ENCODE measurements around the gene BNIP2. TPM values are rescaled to one million over a fixed set of nuclear protein-coding genes. Genes with fewer than 3 reads are reported as not detected.

BNIP2 gene
- total and polyA plus RNA-seq, 2 of the 13 experiments (the other 11 are each of a cell fraction or from before 2014, with no cell fraction given) = 17.4 to 57.6 TPM

DNA sequence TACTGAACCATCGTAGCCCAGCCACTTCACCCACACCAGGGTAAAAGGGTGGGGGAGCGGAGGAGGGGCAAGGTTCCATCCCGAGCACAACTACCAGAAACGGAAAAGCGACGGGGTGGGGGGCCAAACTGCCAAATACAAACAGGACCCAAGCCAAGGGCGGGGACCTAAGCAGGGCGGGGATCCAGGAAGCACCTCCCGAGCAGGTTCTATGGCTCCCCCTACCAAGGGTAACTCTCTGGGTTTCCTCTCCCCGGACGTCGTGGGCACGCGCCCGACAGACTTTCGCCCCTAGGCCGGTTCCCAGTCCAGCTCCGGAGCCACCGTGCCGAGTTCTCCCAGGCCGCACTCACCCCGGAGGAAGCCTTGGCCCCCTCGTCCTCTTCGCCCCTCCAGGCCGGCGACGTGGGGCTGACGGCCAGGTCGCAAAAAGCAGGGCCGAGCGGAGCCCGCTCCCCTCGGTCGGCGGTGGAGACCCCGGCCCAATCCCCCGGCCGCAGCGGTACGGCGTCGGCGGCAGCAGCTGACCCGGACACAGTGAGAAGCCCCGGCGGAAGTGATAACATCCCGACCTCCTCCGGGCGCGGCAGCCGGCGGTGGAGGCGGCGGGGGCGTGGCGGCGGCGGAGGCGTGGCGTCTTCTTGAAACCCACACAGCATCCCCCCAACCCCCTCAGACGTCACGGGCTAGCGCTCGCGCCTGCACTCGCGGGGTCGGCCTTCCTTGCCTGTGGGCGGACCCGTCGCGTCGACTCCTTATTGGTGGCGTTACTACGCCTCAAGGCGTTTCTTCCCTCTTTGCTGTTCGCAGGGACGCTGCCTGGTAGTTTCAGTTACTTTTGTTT is at the start of gene BNIP2 (continued):
- no peak for TF ChIP-seq USF2 (IDR thresholded peaks at IDR 0.05; ENCODE audit: low read depth, low read length)
- TF ChIP-seq USF2 (CRISPR knock-in tag; IDR thresholded peaks at IDR 0.05; ENCODE audit: borderline replicate concordance) = no peak
- peak; percentile 99 for TF ChIP-seq GABPA (IDR thresholded peaks at IDR 0.05; ENCODE audit: low read depth, low read length)
- peak; percentile 86 for TF ChIP-seq GABPA (CRISPR knock-in tag; IDR thresholded peaks at IDR 0.05; ENCODE audit: low read depth)
- no peak; the same call in 1 of the 2 replicates for TF ChIP-seq ETV6 (CRISPR knock-in tag; conservative IDR thresholded peaks at IDR 0.05)
- 0 out of 2 replicates have a peak, but pooled peaks have one; percentile 70 for TF ChIP-seq ZFP36L2 (CRISPR knock-in tag; IDR thresholded peaks at IDR 0.05)
- TF ChIP-seq, protein P1, sequence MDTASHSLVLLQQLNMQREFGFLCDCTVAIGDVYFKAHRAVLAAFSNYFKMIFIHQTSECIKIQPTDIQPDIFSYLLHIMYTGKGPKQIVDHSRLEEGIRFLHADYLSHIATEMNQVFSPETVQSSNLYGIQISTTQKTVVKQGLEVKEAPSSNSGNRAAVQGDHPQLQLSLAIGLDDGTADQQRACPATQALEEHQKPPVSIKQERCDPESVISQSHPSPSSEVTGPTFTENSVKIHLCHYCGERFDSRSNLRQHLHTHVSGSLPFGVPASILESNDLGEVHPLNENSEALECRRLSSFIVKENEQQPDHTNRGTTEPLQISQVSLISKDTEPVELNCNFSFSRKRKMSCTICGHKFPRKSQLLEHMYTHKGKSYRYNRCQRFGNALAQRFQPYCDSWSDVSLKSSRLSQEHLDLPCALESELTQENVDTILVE (CRISPR knock-in tag; IDR thresholded peaks at IDR 0.05) = peak; percentile 75; the same call in 1 of the 2 replicates
- peak; percentile 74 for TF ChIP-seq KDM5A (IDR thresholded peaks at IDR 0.05; ENCODE audit: borderline replicate concordance, low read length)
- peak; percentile 85; the same call in 1 of the 2 replicates for TF ChIP-seq ZNF605 (CRISPR knock-in tag; IDR thresholded peaks at IDR 0.05)
- no peak for TF ChIP-seq ATAD3A (CRISPR knock-in tag; IDR thresholded peaks at IDR 0.05)
- no peak for TF ChIP-seq PLRG1 (conservative IDR thresholded peaks at IDR 0.05)
- TF ChIP-seq BCLAF1 (IDR thresholded peaks at IDR 0.05) = no peak
- no peak for TF ChIP-seq ESRRA (CRISPR knock-in tag; IDR thresholded peaks at IDR 0.05; ENCODE audit: low read depth)
- peak; percentile 88 for TF ChIP-seq GMEB1 (CRISPR knock-in tag; IDR thresholded peaks at IDR 0.05; ENCODE audit: borderline replicate concordance)
- peak; percentile 21; the same call in 1 of the 2 replicates for TF ChIP-seq ZNF619 (CRISPR knock-in tag; IDR thresholded peaks at IDR 0.05)
- no peak for TF ChIP-seq ZNF7 (CRISPR knock-in tag; IDR thresholded peaks at IDR 0.05)
- TF ChIP-seq ZNF350 (CRISPR knock-in tag; IDR thresholded peaks at IDR 0.05; ENCODE audit: borderline replicate concordance, low read depth) = peak; percentile 67; the same call in 1 of the 2 replicates
- no peak for TF ChIP-seq ISX (CRISPR knock-in tag; conservative IDR thresholded peaks at IDR 0.05)
- TF ChIP-seq CBX5 (CRISPR knock-in tag; IDR thresholded peaks at IDR 0.05; ENCODE audit: borderline replicate concordance) = no peak; the same call in 1 of the 2 replicates
- TF ChIP-seq, protein P2, sequence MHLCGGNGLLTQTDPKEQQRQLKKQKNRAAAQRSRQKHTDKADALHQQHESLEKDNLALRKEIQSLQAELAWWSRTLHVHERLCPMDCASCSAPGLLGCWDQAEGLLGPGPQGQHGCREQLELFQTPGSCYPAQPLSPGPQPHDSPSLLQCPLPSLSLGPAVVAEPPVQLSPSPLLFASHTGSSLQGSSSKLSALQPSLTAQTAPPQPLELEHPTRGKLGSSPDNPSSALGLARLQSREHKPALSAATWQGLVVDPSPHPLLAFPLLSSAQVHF (CRISPR knock-in tag; IDR thresholded peaks at IDR 0.05) = no peak
- TF ChIP-seq CHD4 (IDR thresholded peaks at IDR 0.05; ENCODE audit: borderline replicate concordance, low read length) = no peak
